ENCODE data around the gene FAM3D. TPM values are rescaled to one million over a fixed set of nuclear protein-coding genes. Genes with fewer than 3 reads are reported as not detected.
"Not testable (repeated sequence)": the region's sequence is repeated elsewhere in the genome, so short reads cannot be mapped to it uniquely, and the experiment has no call there.

The FAM3D gene
- polyA plus RNA-seq, 4 donors: 0.20 to 3.0 (median 0.92) TPM

DNA sequence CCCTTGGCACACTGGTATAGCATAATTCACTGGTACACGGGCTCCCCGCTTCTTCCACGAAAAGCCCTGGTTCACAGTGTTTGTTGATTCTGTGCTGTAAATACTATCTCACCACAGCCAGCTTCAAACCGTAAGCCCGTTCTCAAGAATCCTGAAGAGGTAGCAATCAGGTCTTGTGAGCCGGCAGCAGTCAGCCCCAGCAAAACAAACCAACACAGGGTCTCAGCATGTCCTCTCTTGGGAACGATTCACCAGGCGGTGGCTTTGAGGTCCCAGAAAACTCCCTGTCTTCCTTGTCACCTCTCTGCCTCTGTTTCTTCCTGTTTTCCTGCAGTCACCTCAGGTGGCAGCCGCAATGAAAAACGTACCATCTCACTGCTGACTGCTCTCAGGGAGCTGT is 19.1 kb upstream of the FAM3D start:
- no peak for DNase-seq (ENCODE audit: low read depth in 4 of 4, low spot score in 3 of 4)

DNA sequence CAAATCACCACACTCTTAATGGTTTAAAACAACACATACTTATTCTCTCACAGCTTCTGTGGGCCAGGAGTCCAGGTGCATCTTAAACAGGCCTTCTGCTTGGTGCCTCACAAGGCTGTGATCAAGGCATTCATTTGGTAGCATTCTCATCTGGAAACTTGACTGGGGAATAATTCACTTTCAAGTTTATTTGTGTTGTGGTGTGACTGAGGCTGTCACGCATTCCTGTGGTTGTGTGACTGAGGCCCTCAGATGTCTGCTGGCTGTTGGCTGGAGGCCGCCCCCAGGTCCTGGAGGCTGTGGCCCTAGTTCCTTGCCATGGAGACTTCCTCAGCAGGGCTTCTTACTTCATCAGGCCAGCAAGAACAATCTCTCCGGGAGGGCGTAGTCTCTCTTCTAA is 16.9 kb upstream of the FAM3D start:
- no peak for DNase-seq (ENCODE audit: low read depth in 4 of 4, low spot score in 3 of 4)

DNA sequence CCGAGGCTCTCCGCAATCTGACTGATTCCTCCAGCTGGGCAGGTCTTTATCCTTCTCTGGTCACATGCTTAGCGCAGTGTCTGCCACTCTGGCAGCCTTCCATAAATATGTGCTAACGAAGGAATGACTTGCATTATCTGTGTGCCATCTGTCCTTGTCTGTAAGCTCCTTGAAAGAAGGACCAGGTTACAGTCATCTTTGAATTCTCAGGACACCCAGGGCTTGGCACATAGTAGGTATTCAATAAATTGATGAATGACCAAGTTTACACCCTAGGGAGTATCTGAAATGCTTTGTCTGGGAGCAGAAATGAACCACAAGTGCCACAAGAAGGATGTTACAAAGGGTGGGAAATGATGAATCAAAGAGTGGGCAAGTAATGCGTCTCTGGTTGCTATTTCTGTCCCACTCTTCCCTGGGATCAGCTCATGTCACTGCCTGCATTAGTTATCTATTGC is 16.5 kb upstream of the FAM3D start:
- DNase-seq (ENCODE audit: low read depth in 4 of 4, low spot score in 3 of 4): no peak

DNA sequence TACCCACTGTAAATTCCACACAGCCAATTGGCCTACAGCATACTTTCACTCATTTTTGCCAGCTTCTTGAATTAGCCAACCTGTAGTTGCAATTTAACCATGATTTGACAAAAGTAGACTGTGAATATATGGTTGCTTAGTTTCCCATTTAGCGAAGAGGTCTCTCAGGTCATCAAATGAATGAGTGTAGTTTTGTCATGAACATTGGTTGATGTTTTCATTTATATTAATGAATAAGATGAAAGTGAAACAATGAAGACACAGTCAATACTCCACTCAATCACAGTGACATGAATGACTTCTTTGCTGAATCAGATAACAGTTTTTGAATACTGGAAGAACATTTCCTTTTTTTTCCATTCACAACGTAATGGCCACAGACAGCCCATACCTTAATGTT is 15.3 kb upstream of the FAM3D start:
- DNase-seq (ENCODE audit: low read depth in 4 of 4, low spot score in 3 of 4): no peak

DNA sequence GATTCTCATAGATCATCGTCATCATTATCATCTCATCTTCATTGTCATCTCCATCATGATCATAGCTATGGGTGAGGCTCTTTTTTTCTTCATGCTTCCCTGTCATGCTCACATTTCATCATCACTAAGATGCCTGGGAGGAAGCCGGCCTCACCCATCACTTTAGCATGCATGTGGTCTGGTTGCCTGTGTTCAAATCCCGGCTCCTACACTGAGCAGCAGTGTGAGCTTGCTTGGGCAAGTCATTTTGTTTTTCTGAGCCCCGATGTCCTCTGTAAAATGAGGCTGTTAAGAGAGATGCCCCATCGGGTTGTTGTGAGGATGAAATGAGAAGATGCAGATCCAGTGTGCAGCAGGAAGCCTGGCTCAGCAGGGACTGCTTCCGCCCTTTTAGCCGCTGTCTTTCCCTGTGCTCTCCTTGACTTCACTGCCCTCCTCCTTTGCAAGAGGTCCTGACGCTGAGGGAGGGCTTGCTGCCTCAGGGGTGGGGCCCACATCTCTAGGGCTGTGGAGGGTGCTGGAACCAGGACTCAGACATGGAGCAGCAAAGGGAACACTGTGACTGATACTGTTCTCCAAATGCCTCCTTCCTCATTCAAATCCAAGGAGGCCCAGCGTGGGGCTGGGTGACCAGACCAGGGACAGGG is 14.4 kb upstream of the FAM3D start:
- no peak for DNase-seq (ENCODE audit: low read depth in 4 of 4, low spot score in 3 of 4)

DNA sequence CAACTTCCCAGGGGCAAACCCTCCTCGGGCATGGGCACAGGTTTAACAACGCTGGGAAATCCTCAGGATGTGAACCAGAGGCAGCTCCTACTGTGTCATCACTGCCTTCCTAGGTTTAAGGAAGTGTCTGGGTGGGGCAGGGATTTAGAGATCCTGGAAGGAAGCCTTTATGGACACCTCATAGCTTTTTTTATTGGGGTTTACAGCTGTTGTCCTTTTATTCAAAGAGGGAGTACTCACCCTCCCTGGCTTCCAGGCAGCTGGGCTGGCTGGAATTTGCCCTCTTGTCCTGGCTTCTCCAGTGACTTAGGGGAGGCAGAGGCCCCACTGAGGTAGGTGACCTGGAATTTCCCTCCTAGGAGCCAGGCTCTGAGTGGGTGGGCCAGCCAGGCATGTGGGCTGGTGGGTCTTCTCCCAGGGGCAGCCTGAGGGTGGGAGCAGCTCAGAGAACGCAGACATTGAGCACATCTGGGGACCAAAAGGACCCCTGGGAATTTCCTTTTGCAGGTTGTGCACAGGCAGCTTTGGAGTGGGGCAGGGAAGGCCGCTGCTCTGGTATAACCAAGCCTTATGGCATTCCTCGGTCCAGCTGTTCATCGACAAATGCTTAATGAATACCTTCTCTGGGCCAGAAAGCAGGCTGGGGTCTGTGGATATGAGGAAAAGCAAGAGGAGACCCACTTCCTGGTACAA is 13.5 kb upstream of the FAM3D start:
- DNase-seq (ENCODE audit: low read depth in 4 of 4, low spot score in 3 of 4): no peak

DNA sequence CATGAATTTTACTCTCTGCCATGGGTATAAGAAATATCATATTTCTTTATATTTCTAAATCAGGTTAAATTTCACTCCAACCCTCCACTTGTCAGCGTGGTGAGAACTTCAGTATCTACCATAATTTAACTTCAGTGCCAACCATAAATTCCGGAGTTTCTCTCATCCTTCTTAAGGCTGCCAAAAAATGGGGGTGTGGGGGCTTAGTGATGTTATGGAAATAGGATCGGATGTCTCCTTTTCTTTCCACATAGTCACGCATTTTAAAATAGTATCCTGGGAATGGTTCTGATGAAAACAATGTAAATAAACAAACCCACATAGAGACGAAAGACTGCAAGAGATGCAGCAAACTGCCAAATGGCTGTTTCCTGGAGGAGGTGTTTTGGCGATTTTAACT is 12.9 kb upstream of the FAM3D start:
- DNase-seq (ENCODE audit: low read depth in 4 of 4, low spot score in 3 of 4): no peak

DNA sequence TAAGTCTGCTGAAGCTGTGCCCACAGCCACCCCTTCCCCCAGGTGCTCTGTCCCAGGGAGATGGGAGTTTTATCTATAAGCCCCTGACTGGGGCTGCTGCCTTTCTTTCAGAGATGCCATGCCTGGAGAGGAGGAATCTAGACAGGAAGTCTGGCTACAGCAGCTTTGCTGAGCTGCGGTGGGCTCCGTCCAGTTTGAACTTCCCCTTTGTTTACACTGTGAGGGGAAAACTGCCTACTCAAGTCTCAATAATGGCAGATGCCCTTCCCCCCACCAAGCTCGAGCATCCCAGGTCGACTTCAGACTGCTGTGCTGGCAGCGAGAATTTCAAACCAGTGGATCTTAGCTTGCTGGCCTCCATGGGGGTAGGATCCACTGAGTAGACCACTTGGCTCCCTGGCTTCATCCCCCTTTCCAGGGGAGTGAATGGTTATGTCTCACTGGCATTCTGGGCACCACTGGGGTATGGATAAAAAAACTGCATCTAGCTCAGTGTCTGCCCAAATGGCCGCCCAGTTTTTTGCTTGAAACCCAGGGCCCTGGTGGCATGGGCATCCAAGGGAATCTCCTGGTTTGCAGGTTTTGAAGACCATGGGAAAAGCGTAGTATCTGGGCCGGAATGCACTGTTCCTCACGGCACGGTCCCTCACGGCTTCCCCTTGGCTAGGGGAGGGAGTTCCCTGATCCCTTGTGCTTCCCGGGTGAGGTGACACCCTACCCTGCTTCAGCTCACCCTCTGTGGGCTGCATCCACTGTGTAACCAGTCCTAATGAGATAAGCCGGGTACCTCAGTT is 11.8 kb upstream of the FAM3D start:
- DNase-seq (ENCODE audit: low read depth in 4 of 4, low spot score in 3 of 4): not testable (repeated sequence)

DNA sequence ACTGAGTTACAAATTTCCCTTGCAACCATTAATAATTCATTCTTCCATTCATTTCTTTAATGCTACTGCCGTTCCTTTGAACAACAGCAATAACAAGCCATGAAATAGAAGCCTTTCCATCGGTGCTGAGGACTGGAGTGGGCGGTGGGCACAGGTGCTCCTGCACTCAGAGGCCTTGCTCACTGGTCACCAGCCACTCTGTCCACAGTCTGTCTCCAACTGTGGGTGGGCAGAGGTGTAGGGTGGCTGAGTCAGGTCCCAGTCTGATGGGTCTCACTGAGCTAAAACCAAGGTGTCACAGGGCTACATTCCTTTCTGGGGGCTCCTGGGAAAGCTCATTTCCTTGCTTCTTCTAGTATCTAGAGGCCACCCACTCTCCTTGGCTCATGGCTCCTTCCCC is 6.3 kb upstream of the FAM3D start:
- DNase-seq (ENCODE audit: low read depth in 4 of 4, low spot score in 3 of 4): no peak

DNA sequence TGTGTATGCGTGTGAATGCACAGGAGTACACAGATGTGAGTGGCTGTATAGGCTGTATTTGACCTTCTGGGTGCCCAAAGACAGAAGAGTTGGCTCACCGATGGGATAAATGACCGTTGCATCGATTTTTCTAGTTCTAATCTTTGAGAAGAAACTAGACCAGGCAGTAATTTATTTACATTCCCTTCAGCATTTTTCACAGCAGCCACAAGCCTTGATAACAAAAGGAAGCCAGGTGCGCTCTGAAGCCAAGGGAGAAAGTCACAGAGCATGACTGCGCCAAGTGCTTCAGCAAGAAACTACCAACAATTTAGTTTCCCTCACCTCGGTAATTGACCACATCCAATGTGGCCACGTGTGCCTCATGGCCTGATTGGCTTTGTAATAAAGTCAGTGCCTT is 5.9 kb upstream of the FAM3D start:
- no peak for DNase-seq (ENCODE audit: low read depth in 4 of 4, low spot score in 3 of 4)

DNA sequence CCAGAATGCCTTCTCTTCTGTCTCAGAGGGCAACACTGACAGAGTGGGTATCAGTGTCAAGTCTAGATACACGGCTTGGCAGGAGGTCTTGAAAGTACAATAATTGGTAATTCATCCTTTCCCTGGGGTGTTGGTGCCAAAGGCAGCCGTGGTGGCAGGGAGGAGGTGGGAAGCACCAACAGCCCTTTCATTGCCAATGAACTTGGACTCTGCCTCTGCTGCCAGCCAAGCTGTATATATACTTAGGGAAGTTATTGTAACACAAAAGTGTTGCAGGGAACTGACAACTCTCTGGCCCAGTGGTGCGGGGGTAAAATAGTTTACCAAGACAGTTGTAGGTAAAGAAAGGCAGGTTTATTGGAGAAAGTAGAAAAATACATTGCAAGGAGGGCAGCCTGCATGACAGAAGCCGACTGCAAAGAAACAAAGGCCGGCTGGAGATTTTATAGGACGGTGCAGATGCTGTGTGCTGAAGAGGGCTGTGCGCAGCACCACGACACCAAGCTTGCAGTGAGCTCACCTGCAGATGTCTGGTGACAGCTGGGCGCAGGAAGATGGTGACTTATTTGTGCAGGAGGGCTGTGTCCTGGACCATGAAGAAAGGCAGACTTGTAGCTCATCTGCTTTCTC is 4.0 kb upstream of the FAM3D start:
- no peak for DNase-seq (ENCODE audit: low read depth in 4 of 4, low spot score in 3 of 4)

DNA sequence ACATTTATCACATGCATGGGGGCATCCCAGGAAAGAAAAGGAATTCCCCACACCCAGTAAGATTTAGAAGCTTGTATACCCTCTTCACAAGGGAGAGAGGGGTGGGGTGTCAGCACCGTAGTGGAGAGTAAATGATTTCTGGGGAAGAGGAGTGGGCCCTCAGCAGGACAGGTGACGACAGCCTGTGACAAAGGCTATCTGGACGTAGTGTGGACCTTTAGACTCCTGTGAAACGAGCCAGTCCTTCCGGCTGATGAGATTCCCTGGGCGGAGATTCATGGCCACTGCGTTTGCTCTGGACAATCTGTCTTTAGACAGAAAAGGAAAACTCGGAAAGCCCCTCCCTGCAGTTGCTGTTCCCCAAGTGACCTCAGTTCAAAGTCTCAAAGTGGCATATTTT is 1.7 kb upstream of the FAM3D start:
- DNase-seq (ENCODE audit: low read depth in 4 of 4, low spot score in 3 of 4): no peak

DNA sequence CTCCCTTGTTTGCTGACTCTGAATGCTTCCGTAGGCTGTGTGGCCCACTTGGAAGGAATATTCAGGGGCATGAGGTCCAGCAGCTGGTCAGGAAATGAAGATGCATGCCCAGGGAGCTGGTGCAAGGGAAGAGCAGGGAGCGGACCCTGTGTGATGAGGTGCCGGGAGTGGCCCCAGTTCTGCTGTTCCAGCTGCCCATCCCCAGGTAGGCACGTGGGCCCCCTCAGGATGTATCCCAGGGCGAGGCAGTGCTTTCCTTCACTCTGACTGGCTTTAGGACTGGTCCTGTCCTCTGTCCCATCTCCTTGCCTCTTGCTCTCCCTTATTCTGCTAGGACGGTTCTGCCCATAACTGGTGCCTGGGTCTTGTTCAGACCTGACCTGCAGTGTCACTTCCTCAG is 1.1 kb upstream of the FAM3D start:
- no peak for DNase-seq (ENCODE audit: low read depth in 4 of 4, low spot score in 3 of 4)

DNA sequence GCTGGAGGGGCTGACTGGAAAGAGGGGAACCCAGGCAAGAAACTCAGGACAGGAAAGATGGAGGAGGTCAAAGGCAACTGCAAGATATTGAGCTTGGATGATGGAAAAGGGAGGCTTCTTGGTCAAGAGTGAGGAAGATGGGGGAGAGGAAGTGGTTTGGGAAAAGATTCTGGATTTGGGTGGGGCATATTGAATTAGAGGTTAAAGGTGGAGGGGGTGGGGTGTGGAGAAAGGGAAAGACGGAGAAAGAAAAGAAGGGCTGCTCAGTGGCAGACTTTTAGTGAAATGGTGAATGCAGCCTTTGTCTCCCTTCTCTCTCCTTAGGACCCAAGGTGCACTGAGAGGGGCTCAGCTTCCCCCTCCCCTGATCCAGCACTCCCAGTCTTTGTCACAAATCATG is 655 bp upstream of the FAM3D start:
- DNase-seq (ENCODE audit: low read depth in 4 of 4, low spot score in 3 of 4): no peak

DNA sequence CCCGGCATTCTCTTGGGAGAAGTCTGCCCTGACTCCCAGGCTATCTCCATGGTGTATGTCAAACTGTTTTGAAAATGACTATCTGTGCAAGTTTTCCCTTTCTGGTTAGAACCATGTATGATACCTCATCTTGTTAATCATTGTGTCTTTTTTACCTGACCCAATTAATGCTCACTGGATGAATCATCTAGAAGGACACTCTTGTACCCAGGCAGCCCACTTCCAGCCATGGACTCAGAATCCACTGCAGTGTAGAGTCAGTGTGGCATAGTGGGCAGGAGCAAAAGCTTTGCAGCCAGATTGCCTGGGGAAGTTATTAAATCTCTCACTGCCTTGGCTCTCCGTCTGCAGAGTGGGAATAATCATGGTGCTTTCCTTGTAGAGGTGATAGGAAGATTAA is 1.2 kb downstream of the FAM3D start:
- DNase-seq (ENCODE audit: low read depth in 4 of 4, low spot score in 3 of 4): no peak

DNA sequence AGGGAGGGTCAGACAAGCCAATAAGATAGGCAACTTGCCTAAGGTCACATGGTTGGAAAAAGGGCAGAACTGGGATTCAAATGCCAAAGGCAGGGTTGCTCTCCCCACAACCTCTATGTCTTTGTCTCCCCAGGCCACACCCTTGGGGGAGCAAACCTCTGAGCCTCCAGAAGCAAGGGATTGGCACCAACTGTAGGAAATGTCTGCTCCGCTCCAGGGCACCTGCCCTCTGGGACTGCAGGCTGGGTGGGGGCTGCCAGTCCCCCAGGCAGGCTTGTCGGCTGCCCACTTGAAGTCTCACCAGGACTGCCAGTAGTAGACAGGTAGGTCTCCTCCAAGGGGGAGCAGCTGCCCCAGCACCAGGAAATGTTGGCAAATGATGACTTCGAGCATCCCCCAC is 2.0 kb downstream of the FAM3D start:
- DNase-seq (ENCODE audit: low read depth in 4 of 4, low spot score in 3 of 4): no peak

DNA sequence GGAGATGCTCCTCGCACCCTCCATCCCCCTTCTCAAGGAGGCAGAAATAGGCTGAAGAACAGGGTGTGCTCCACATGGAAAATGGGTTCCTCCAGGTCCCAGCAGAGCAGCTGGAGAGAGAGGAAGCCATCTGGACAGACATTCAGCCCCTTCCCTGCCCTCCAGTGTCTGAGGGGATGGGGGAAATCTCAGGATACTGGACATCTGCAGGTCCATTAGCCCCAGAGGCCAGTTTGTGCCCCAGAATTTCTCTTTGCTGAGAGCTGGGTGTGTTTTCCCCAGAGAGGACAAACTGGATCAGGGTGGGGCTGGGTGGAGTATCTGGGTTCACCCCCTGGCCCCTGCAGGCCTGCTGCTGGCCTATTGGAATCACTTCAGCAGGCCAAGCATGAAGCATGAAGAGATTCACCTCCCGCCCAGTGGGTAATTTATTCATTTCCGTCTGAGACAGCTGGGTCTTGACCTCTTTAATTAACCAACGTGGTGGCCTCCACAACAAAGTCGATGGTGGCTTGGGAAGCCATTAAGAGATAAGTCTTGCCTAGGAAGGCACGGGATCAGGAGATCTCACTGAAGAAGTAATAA is 4.6 kb downstream of the FAM3D start:
- DNase-seq (ENCODE audit: low read depth in 4 of 4, low spot score in 3 of 4): no peak

DNA sequence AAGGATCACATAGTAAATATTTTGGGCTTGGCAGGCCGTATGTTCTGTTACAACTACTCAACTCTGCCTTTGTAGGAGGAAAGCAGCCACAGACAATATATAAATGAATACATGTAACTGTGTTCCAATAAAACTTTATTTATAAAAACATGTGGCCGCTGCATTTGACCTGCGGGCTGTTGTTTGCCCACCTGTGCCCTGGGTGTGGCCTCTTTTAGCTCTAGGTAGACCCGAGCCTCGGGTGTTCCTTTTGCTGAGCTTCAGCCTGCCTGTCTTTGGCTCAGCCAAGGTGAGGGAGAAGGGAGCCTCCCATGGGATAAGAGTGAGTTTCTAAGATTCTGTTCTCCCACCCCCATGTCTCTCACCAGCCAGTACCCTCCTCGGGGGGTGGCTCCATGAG is 5.6 kb downstream of the FAM3D start:
- DNase-seq (ENCODE audit: low read depth in 4 of 4, low spot score in 3 of 4): no peak

DNA sequence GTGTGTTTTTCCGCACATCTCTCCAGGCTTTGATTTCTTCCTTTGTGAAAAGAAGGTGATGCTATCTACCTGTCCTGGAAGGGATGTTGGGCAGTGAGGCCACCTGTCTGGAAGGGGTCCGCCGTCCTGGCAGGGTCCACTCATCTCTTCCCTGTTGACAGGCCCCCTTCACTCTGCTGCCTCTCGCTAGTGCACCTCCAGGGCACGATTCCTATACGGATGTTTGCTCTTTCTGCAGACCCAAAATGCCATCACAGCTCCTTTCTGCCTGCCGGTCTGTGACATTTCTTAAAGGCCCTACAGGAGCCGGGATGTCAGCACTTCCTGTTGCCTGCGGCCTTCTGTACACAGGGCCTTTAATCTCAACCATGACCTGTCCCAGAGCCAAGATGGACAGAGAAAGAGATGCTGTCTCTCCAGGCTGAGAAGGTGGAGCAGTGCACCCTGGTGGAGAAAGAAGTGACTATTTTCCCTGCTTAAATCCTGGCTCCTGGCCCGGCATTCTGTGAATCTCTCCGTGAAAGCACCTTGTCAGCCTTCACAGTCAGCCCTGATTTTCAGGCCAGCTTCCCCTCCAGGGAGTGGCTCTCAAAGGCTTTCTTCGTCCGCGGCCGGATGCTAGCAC is 7.4 kb downstream of the FAM3D start:
- DNase-seq (ENCODE audit: low read depth in 4 of 4, low spot score in 3 of 4): no peak

DNA sequence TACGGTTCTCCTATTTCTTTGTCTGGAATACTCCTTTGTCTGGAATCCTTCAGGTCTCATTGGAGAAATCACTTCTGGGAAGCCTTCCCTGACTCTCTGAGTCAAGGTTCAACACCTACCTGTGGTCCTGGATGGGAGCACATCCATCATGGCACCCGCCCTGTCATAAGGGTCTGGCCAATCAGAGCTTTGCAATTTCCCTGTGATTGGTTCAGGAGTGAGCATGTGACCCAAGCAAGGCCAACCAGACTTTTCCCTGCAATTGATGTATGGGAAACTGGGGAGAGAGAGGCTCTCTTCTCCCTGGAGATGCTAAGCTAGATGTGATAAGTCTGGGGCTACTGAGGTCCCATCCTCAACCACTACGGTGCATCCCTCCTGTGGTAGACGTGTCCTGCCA is 8.1 kb downstream of the FAM3D start:
- DNase-seq (ENCODE audit: low read depth in 4 of 4, low spot score in 3 of 4): no peak

Data from left renal pelvis (tissue), 4 donors.